SU-DHL-6 (cell line): Measurements from ENCODE around the gene CACNG1.

Experiments
- H2AFZ ChIP-seq: fragments of 200-600 bp; sonication (generic); 2 replicates; pipeline ENCODE4 v1.6.1; 2014; ENCODE audit warnings: low read depth, mild to moderate bottlenecking, moderate library complexity, mixed read lengths, antibody characterized with exemption, low read length; ENCODE audit not compliant: severe bottlenecking
- H3F3A ChIP-seq: fragments of 200-600 bp; shearing (Covaris generic); 2 replicates; pipeline ENCODE4 v1.6.0; 2016; ENCODE audit warnings: antibody characterized with exemption, mild to moderate bottlenecking; ENCODE audit not compliant: insufficient read depth
- H3K27ac ChIP-seq: fragments of 200-600 bp; sonication (generic); 2 replicates; pipeline ENCODE4 v1.5.1; 2016; ENCODE audit warnings: low read depth, mild to moderate bottlenecking, low read length, moderate library complexity, mixed read lengths
- H3K27me3 ChIP-seq: fragments of 200-600 bp; sonication (generic), shearing (Covaris generic); 2 replicates; pipeline ENCODE4 v1.6.0; 2014; ENCODE audit warnings: mild to moderate bottlenecking, low read length
- H3K36me3 ChIP-seq: fragments of 200-600 bp; sonication (generic); 2 replicates; pipeline ENCODE4 v1.6.1; 2014; ENCODE audit warnings: mild to moderate bottlenecking, low read length, mixed read lengths
- H3K4me2 ChIP-seq: fragments of 300-600, 200-600 bp; shearing (Covaris generic), sonication (generic); 2 replicates; pipeline ENCODE4 v1.6.0; 2014; ENCODE audit warnings: low read length, low read depth, mild to moderate bottlenecking; ENCODE audit not compliant: poor library complexity, severe bottlenecking
- H3K4me3 ChIP-seq: fragments of 200-600 bp; sonication (generic); 2 replicates; pipeline ENCODE4 v1.5.1; 2014; ENCODE audit warnings: antibody characterized with exemption, low read length, mild to moderate bottlenecking, mixed read lengths; ENCODE audit not compliant: insufficient read depth, poor library complexity, severe bottlenecking
- H3K79me2 ChIP-seq: fragments of 200-600 bp; sonication (generic); 2 replicates; pipeline ENCODE4 v1.6.1; 2014; ENCODE audit warnings: mild to moderate bottlenecking, low read length, moderate library complexity; ENCODE audit not compliant: insufficient read depth
- H3K9ac ChIP-seq: fragments of 200-600 bp; sonication (generic); 2 replicates; pipeline ENCODE4 v1.7.0; 2014; ENCODE audit warnings: mild to moderate bottlenecking, low read length
- H3K9me2 ChIP-seq: fragments of 200-600 bp; sonication (generic); replicated peaks from 2 replicates; pipeline ENCODE4 v1.6.1; 2014; ENCODE audit warnings: low read length; ENCODE audit not compliant: insufficient read depth
- H3K9me3 ChIP-seq: fragments of 200-600 bp; sonication (generic); 2 replicates; pipeline ENCODE4 v1.6.1; 2014; ENCODE audit warnings: low read length, mixed read lengths; ENCODE audit not compliant: insufficient read depth
- H4K20me1 ChIP-seq: fragments of 200-600 bp; sonication (generic); 2 replicates; pipeline ENCODE4 v1.6.1; 2014; ENCODE audit warnings: low read depth, mild to moderate bottlenecking, antibody characterized with exemption, low read length, moderate library complexity, mixed read lengths
- CTCF ChIP-seq: fragments of 200-600 bp; sonication (generic); IDR thresholded peaks from one replicate; pipeline ENCODE4 v1.5.1; 2017; ENCODE audit warnings: antibody characterized with exemption, mild to moderate bottlenecking, low read length, moderate library complexity; ENCODE audit not compliant: insufficient read depth, poor library complexity, severe bottlenecking
- EZH2phosphoT487 ChIP-seq: fragments of 200-600 bp; sonication (generic), shearing (Covaris generic); conservative IDR thresholded peaks from 2 replicates; pipeline ENCODE4 v1.6.1; 2018; ENCODE audit warnings: mild to moderate bottlenecking, antibody characterized with exemption, low read length, moderate library complexity, mixed read lengths

The CACNG1 gene

DNA sequence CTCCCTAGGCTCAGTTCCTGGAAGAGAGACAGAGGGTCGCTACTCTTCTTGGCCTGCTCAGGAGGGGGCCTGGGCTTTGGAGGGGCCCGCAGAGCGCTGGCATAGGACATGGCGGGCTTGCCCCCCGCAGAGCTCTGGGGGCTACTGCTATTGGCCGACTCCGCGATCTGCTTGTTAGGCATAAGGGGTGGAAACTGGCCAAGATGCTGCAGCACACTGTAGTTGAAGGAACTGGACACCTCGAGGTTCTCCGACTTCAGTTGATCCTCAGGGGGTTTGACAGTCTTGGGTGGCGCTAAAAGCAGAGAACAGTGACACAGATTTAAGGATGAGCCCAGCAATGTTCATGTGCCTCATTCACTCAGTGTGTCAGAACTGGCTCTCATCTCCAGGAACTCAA, 33.9 kb downstream of the CACNG1 start:
- Histone ChIP-seq H3K27me3 (no peaks in the 10 kb centered on the region), H3K27ac (no peak overlapping the region), H3K36me3 (peaks cover 4% of the 10 kb centered on the region; the same call in 1 of the 2 replicates), H3F3A (no peaks in the 10 kb centered on the region), H3K9me3 (no peaks in the 10 kb centered on the region), H3K4me3 (no peak overlapping the region), H3K79me2 (no peaks in the 10 kb centered on the region), H3K4me2 (no peak overlapping the region), H2AFZ (no peak overlapping the region), H3K9ac (no peak overlapping the region), H4K20me1 (no peaks in the 10 kb centered on the region; the same call in 1 of the 2 replicates), H3K9me2 (no peaks in the 10 kb centered on the region)
- no peak for TF ChIP-seq EZH2phosphoT487
- no peak for TF ChIP-seq CTCF

GRCh38 chr17:67079491-67079890, 35.1 kb downstream of the CACNG1 start:
- no peaks in the 10 kb centered on the region for H3K79me2 ChIP-seq
- H3K27me3 ChIP-seq: no peaks in the 10 kb centered on the region
- no peaks in the 10 kb centered on the region for H3K9me2 ChIP-seq
- H3K27ac ChIP-seq: no peak overlapping the region
- TF ChIP-seq EZH2phosphoT487: no peak
- no peak for TF ChIP-seq CTCF
- no peaks in the 10 kb centered on the region for H3F3A ChIP-seq
- H3K9me3 ChIP-seq: no peaks in the 10 kb centered on the region
- H3K4me3 ChIP-seq: no peak overlapping the region
- H4K20me1 ChIP-seq: no peaks in the 10 kb centered on the region; the same call in 1 of the 2 replicates
- H3K36me3 ChIP-seq: peaks cover 4% of the 10 kb centered on the region; the same call in 1 of the 2 replicates
- H2AFZ ChIP-seq: no peak overlapping the region
- H3K9ac ChIP-seq: no peak overlapping the region
- H3K4me2 ChIP-seq: no peak overlapping the region

DNA sequence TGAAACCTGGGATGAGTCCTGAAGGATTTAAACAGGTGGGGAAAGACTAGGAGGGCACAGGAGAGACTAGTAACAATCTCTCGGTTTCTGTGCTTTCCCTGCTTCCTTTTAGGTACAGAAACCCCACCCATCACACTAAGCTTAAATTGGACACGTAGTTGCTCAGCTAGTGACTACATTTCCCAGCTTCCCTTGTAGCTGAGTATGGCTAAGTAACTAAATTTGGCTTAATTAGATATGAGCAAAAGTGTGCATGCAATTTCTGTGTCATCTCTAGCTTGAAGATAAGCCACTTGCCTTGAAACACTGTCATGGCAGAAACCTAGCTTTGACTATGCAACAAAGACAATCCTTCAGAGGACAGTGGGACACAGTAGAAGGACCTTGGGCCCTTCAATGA, 36.5 kb downstream of the CACNG1 start:
- H2AFZ ChIP-seq: no peak overlapping the region
- H3K4me3 ChIP-seq: no peak overlapping the region
- H4K20me1 ChIP-seq: no peaks in the 10 kb centered on the region; the same call in 1 of the 2 replicates
- H3K27ac ChIP-seq: no peak overlapping the region
- H3K9me3 ChIP-seq: no peaks in the 10 kb centered on the region
- no peak overlapping the region for H3K9ac ChIP-seq
- no peaks in the 10 kb centered on the region for H3K9me2 ChIP-seq
- no peak overlapping the region for H3K4me2 ChIP-seq
- H3K79me2 ChIP-seq: no peaks in the 10 kb centered on the region
- H3K27me3 ChIP-seq: no peaks in the 10 kb centered on the region
- H3F3A ChIP-seq: no peaks in the 10 kb centered on the region
- H3K36me3 ChIP-seq: peaks cover 8% of the 10 kb centered on the region
- no peak for TF ChIP-seq EZH2phosphoT487
- TF ChIP-seq CTCF: no peak
